MM.1S (cell line): ENCODE results near the gene GPATCH2.

ENCODE experiments used
- DNase-seq: peaks from one replicate; pipeline ENCODE4 v3.0.0-alpha.2; 2015
- H2AFZ ChIP-seq: fragments of 300-600 bp; sonication (generic); 2 replicates; pipeline ENCODE4 v1.6.0; 2016; ENCODE audit warnings: antibody characterized with exemption, low read length
- H3F3A ChIP-seq: fragments of 300-600 bp; sonication (generic); 2 replicates; pipeline ENCODE4 v1.6.1; 2016; ENCODE audit warnings: mild to moderate bottlenecking, antibody characterized with exemption, low read length, moderate library complexity, mixed read lengths; ENCODE audit not compliant: insufficient read depth
- H3K27ac ChIP-seq: fragments of 300-600 bp; sonication (generic); 2 replicates; pipeline ENCODE4 v1.5.1; 2016; ENCODE audit warnings: mild to moderate bottlenecking, low read length
- H3K27me3 ChIP-seq: fragments of 300-600 bp; sonication (generic); replicated peaks from 2 replicates; pipeline ENCODE4 v1.6.0; 2016; ENCODE audit warnings: low read length; ENCODE audit not compliant: insufficient read depth
- H3K36me3 ChIP-seq: fragments of 300-600 bp; sonication (generic); replicated peaks from 2 replicates; pipeline ENCODE4 v1.6.1; 2016; ENCODE audit warnings: mild to moderate bottlenecking, low read length, mixed read lengths; ENCODE audit not compliant: insufficient read depth
- H3K4me1 ChIP-seq: fragments of 300-600 bp; sonication (generic); 2 replicates; pipeline ENCODE4 v1.6.1; 2016; ENCODE audit warnings: low read length, mixed read lengths
- H3K4me2 ChIP-seq: fragments of 300-600 bp; sonication (generic); 2 replicates; pipeline ENCODE4 v1.6.0; 2016; ENCODE audit warnings: low read depth, low read length
- H3K4me3 ChIP-seq: fragments of 300-600 bp; sonication (generic); 2 replicates; pipeline ENCODE4 v1.5.1; 2016; ENCODE audit warnings: low read length, mixed read lengths
- H3K79me2 ChIP-seq: fragments of 300-600 bp; sonication (generic); 2 replicates; pipeline ENCODE4 v1.6.1; 2016; ENCODE audit warnings: mixed run types, low read length, mixed read lengths
- H3K9ac ChIP-seq: fragments of 300-600 bp; sonication (generic); 2 replicates; pipeline ENCODE4 v1.6.1; 2016; ENCODE audit warnings: low read length, mixed read lengths
- H3K9me2 ChIP-seq: fragments of 300-600 bp; sonication (generic); replicated peaks from 2 replicates; pipeline ENCODE4 v1.6.1; 2016; ENCODE audit warnings: mild to moderate bottlenecking, low read length, mixed read lengths; ENCODE audit not compliant: insufficient read depth
- H3K9me3 ChIP-seq: fragments of 300-600 bp; sonication (generic); replicated peaks from 2 replicates; pipeline ENCODE4 v1.6.1; 2016; ENCODE audit warnings: mild to moderate bottlenecking, low read length, mixed read lengths; ENCODE audit not compliant: insufficient read depth
- H4K20me1 ChIP-seq: fragments of 300-600 bp; sonication (generic); 2 replicates; pipeline ENCODE4 v1.6.1; 2016; ENCODE audit warnings: mild to moderate bottlenecking, low read length, moderate library complexity, mixed read lengths; ENCODE audit not compliant: insufficient read depth
- CTCF ChIP-seq: fragments of 300-600 bp; sonication (generic); IDR thresholded peaks from 2 replicates; pipeline ENCODE4 v1.5.1; 2016; ENCODE audit warnings: antibody characterized with exemption, low read length, mixed read lengths
- EZH2 ChIP-seq: fragments of 300-600 bp; sonication (generic); optimal IDR thresholded peaks from 2 replicates; pipeline ENCODE3; 2017; ENCODE audit warnings: low read depth, mild to moderate bottlenecking, antibody characterized with exemption, low read length, mixed read lengths
- EZH2phosphoT487 ChIP-seq: fragments of 300-600 bp; sonication (generic); IDR thresholded peaks from 2 replicates; pipeline ENCODE4 v1.6.1; 2018; ENCODE audit warnings: antibody characterized with exemption, low read length

The GPATCH2 gene

DNA sequence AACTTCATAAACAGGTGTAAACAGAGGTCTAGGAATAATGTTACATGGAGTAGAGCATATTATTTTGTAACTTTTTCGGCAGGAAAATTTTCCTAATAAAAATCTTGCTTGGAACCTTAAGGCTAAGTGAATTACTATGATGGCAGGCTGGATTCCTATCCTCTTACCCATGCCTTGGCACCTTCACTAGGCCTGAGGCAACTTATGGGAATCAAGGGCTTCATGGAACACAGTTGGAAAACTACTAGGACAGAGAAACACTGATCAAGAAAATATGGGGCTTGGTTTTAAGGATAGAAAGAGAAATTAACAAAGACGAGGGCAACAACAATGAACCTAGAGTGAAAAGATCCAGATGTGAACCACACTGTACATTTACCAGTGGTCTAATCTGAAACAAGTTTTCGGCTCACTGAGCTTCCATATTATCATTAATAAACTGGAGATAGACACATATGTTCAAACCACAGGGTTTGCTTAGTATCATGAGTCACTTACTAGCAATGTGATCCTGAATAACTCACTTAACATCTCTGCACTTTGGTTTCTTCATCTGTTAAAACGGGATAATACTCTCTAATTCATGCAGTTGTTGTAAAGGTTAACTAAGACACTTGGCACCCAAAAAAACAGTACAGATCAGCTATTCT, 68.5 kb downstream of the GPATCH2 start:
- H4K20me1 ChIP-seq, result no peaks in the 10 kb centered on the region
- H3K9me2 ChIP-seq, result no peaks in the 10 kb centered on the region
- H3K4me1 ChIP-seq, result no peaks in the 10 kb centered on the region
- DNase-seq, result no peak
- H3F3A ChIP-seq, result no peaks in the 10 kb centered on the region
- H3K36me3 ChIP-seq, result no peaks in the 10 kb centered on the region
- H3K27me3 ChIP-seq, result no peaks in the 10 kb centered on the region
- no peak overlapping the region for H3K9ac ChIP-seq
- H2AFZ ChIP-seq, result no peak overlapping the region
- H3K9me3 ChIP-seq, result no peaks in the 10 kb centered on the region
- no peaks in the 10 kb centered on the region for H3K79me2 ChIP-seq
- H3K27ac ChIP-seq, result no peak overlapping the region
- TF ChIP-seq EZH2 (no peak), CTCF (no peak), EZH2phosphoT487 (no peak)
- no peak overlapping the region for H3K4me2 ChIP-seq
- no peak overlapping the region for H3K4me3 ChIP-seq

DNA sequence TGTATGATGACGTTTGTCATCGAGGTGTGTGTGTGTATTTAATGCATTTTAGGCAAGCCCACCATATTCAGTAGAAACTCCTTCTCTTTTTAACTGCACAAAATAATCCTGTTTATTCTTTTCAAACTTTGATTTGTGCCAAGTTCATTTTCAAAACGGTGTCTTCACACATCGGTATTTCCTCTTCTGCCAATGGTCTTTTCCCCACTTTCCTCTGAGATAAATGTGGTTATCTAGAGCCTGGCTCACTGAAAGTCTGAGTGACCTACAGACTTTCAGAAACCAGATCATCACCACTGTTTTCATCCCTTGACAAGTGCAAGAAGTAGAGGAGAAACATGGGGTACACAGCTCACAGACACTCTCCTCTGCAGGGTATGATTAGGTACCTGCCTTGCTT, 69.4 kb downstream of the GPATCH2 start:
- no peak overlapping the region for H3K27ac ChIP-seq

GRCh38 chr1:217554849-217555248, 76.0 kb downstream of the GPATCH2 start:
- DNase-seq, result no peak
- H3K79me2 ChIP-seq, result no peaks in the 10 kb centered on the region
- H3F3A ChIP-seq, result no peaks in the 10 kb centered on the region
- no peak overlapping the region for H3K4me2 ChIP-seq
- H3K27me3 ChIP-seq, result no peaks in the 10 kb centered on the region
- H3K9me3 ChIP-seq, result no peaks in the 10 kb centered on the region
- no peak overlapping the region for H3K27ac ChIP-seq
- no peak overlapping the region for H3K4me3 ChIP-seq
- H3K9me2 ChIP-seq, result no peaks in the 10 kb centered on the region
- no peaks in the 10 kb centered on the region for H3K4me1 ChIP-seq
- no peak for TF ChIP-seq EZH2phosphoT487
- no peak for TF ChIP-seq EZH2
- no peak for TF ChIP-seq CTCF
- H3K36me3 ChIP-seq, result no peaks in the 10 kb centered on the region
- no peak overlapping the region for H3K9ac ChIP-seq
- H4K20me1 ChIP-seq, result no peaks in the 10 kb centered on the region
- no peak overlapping the region for H2AFZ ChIP-seq

More for the DNA sequence above, 69.4 kb downstream of the GPATCH2 start:
- Histone ChIP-seq H3K4me1 (no peaks in the 10 kb centered on the region), H3K36me3 (no peaks in the 10 kb centered on the region), H3F3A (no peaks in the 10 kb centered on the region), H2AFZ (no peak overlapping the region), H4K20me1 (no peaks in the 10 kb centered on the region), H3K27me3 (no peaks in the 10 kb centered on the region), H3K9me2 (no peaks in the 10 kb centered on the region), H3K4me2 (no peak overlapping the region), H3K79me2 (no peaks in the 10 kb centered on the region), H3K9me3 (no peaks in the 10 kb centered on the region), H3K4me3 (no peak overlapping the region), H3K9ac (no peak overlapping the region)
- no peak for DNase-seq
- TF ChIP-seq EZH2phosphoT487 (no peak), EZH2 (no peak), CTCF (no peak)
